Astrocyte (in vitro differentiated cells and primary cell): ENCODE data around the gene GAB1. TPM values are rescaled to one million over a fixed set of nuclear protein-coding genes. Genes with fewer than 3 reads are reported as not detected.
A peak's percentile ranks its signal among the peaks of the same experiment; 100 is the strongest.

ENCODE experiments used
- DNase-seq: peaks from one replicate; pipeline ENCODE4 v3.0.0-alpha.2; 2010; ENCODE audit warnings: low read depth
- FAIRE-seq: peaks from 2 replicates; lab custom pipeline; 2011; peaks lifted over from hg19 to GRCh38; lab: Jason Lieb, UNC
- H2AFZ ChIP-seq: 2 replicates; pipeline ENCODE4 v1.6.0; 2012; ENCODE audit warnings: low read depth, low read length, inconsistent platforms
- H3K27ac ChIP-seq: 2 replicates; pipeline ENCODE4 v1.5.1; 2011; ENCODE audit warnings: low read depth, low read length, inconsistent platforms
- H3K27me3 ChIP-seq: 2 replicates; pipeline ENCODE4 v1.6.0; 2011; ENCODE audit warnings: low read length, inconsistent platforms; ENCODE audit not compliant: insufficient read depth
- H3K36me3 ChIP-seq: 2 replicates; pipeline ENCODE4 v1.5.1; 2011; ENCODE audit warnings: low read length, inconsistent platforms; ENCODE audit not compliant: insufficient read depth
- H3K4me1 ChIP-seq: 2 replicates; pipeline ENCODE4 v1.5.1; 2011; ENCODE audit warnings: low read length, inconsistent platforms; ENCODE audit not compliant: insufficient read depth
- H3K4me2 ChIP-seq: 2 replicates; pipeline ENCODE4 v1.6.0; 2012; ENCODE audit warnings: low read length, inconsistent platforms
- H3K4me3 ChIP-seq: 2 replicates; pipeline ENCODE4 v1.5.1; 2011; ENCODE audit warnings: low read depth, mild to moderate bottlenecking, low read length, inconsistent platforms; ENCODE audit not compliant: insufficient read depth
- H3K79me2 ChIP-seq: 2 replicates; pipeline ENCODE4 v1.6.0; 2012; ENCODE audit warnings: mild to moderate bottlenecking, low read length, inconsistent platforms; ENCODE audit not compliant: insufficient read depth
- H3K9ac ChIP-seq: 2 replicates; pipeline ENCODE4 v1.6.0; 2012; ENCODE audit warnings: mild to moderate bottlenecking, low read length, inconsistent platforms
- H3K9me3 ChIP-seq: 2 replicates; pipeline ENCODE4 v1.5.1; 2012; ENCODE audit warnings: low read depth, mild to moderate bottlenecking, low read length, inconsistent platforms; ENCODE audit not compliant: insufficient read depth
- H4K20me1 ChIP-seq: 2 replicates; pipeline ENCODE4 v1.6.0; 2012; ENCODE audit warnings: low read length, inconsistent platforms; ENCODE audit not compliant: insufficient read depth
- H3K27ac Mint-ChIP-seq: one replicate; pipeline ENCODE4 v1.8.0; 2021; ENCODE audit warnings: mild to moderate bottlenecking, mixed read lengths; ENCODE audit not compliant: unreplicated experiment
- H3K27me3 Mint-ChIP-seq: one replicate; pipeline ENCODE4 v1.8.0; 2021; ENCODE audit warnings: low read depth, mixed read lengths; ENCODE audit not compliant: unreplicated experiment
- H3K36me3 Mint-ChIP-seq: one replicate; pipeline ENCODE4 v1.8.0; 2021; ENCODE audit warnings: low read depth, mixed read lengths; ENCODE audit not compliant: unreplicated experiment
- H3K4me1 Mint-ChIP-seq: one replicate; pipeline ENCODE4 v1.8.0; 2021; ENCODE audit warnings: low read depth, mixed read lengths; ENCODE audit not compliant: unreplicated experiment
- H3K4me3 Mint-ChIP-seq: one replicate; pipeline ENCODE4 v1.8.0; 2021; ENCODE audit warnings: mild to moderate bottlenecking, moderate library complexity, mixed read lengths; ENCODE audit not compliant: unreplicated experiment
- H3K9me3 Mint-ChIP-seq: one replicate; pipeline ENCODE4 v1.8.0; 2021; ENCODE audit warnings: mild to moderate bottlenecking, mixed read lengths; ENCODE audit not compliant: unreplicated experiment
- CTCF ChIP-seq: IDR thresholded peaks from 2 replicates; pipeline ENCODE4 v1.5.1; 2011; ENCODE audit warnings: low read depth, mild to moderate bottlenecking, inconsistent platforms, low read length, moderate library complexity; ENCODE audit not compliant: insufficient read depth
- EZH2 ChIP-seq: IDR thresholded peaks from 2 replicates; pipeline ENCODE4 v1.6.1; 2012; ENCODE audit warnings: mild to moderate bottlenecking, low read length, inconsistent platforms; ENCODE audit not compliant: insufficient read depth
- total RNA-seq: library from RNA; stranded (reverse); gene quantifications from 2 replicates; pipeline ENCODE4 v1.2.1, GENCODE V29; 2021

The GAB1 gene
- total RNA-seq, 1 donor from 2014 or later = 12.4 TPM

- Mint-ChIP-seq H3K4me1 (no peaks in the 10 kb centered on the region), H3K27ac (no peak overlapping the region), H3K27me3 (no peaks in the 10 kb centered on the region), H3K36me3 (no peaks in the 10 kb centered on the region), H3K9me3 (no peaks in the 10 kb centered on the region), H3K4me3 (no peak overlapping the region)
- Histone ChIP-seq H3K27me3 (no peaks in the 10 kb centered on the region), H3K36me3 (no peaks in the 10 kb centered on the region), H3K9me3 (no peaks in the 10 kb centered on the region), H3K79me2 (no peaks in the 10 kb centered on the region), H3K4me2 (no peak overlapping the region), H3K9ac (no peak overlapping the region), H3K4me1 (no peaks in the 10 kb centered on the region), H3K27ac (no peak overlapping the region), H2AFZ (no peak overlapping the region), H3K4me3 (no peak overlapping the region), H4K20me1 (no peaks in the 10 kb centered on the region)
- FAIRE-seq = no peak
- TF ChIP-seq EZH2 (no peak), CTCF (no peak)
- peak; percentile 52 for DNase-seq
These were observed 42.4 kb upstream of the GAB1 start for GRCh38 chr4:143294310-143294709.

GRCh38 chr4:143294710-143295275, 41.9 kb upstream of the GAB1 start:
- Histone ChIP-seq H3K9ac (no peak overlapping the region), H3K27me3 (no peaks in the 10 kb centered on the region), H3K4me2 (no peak overlapping the region), H3K4me3 (no peak overlapping the region), H4K20me1 (no peaks in the 10 kb centered on the region), H3K79me2 (no peaks in the 10 kb centered on the region), H3K36me3 (no peaks in the 10 kb centered on the region), H3K4me1 (no peaks in the 10 kb centered on the region), H3K9me3 (no peaks in the 10 kb centered on the region), H2AFZ (no peak overlapping the region), H3K27ac (no peak overlapping the region)
- Mint-ChIP-seq H3K4me3 (no peak overlapping the region), H3K27me3 (no peaks in the 10 kb centered on the region), H3K9me3 (no peaks in the 10 kb centered on the region), H3K36me3 (no peaks in the 10 kb centered on the region), H3K27ac (no peak overlapping the region), H3K4me1 (no peaks in the 10 kb centered on the region)
- TF ChIP-seq EZH2 = no peak
- DNase-seq (no peak), FAIRE-seq (no peak)

GRCh38 chr4:143296397-143297067, 40.1 kb upstream of the GAB1 start:
- DNase-seq (no peak), FAIRE-seq (no peak)
- H3K9me3 ChIP-seq = no peaks in the 10 kb centered on the region
- no peaks in the 10 kb centered on the region for H3K4me1 ChIP-seq
- no peaks in the 10 kb centered on the region for H3K27me3 ChIP-seq
- no peak overlapping the region for H3K4me3 Mint-ChIP-seq
- H3K27me3 Mint-ChIP-seq = no peaks in the 10 kb centered on the region
- H3K36me3 ChIP-seq = no peaks in the 10 kb centered on the region
- no peaks in the 10 kb centered on the region for H4K20me1 ChIP-seq
- no peak overlapping the region for H2AFZ ChIP-seq
- no peak overlapping the region for H3K27ac ChIP-seq
- H3K36me3 Mint-ChIP-seq = no peaks in the 10 kb centered on the region
- no peak for TF ChIP-seq CTCF
- TF ChIP-seq EZH2 = no peak
- no peaks in the 10 kb centered on the region for H3K79me2 ChIP-seq
- no peak overlapping the region for H3K4me3 ChIP-seq
- H3K4me1 Mint-ChIP-seq = no peaks in the 10 kb centered on the region
- no peak overlapping the region for H3K27ac Mint-ChIP-seq
- no peak overlapping the region for H3K9ac ChIP-seq
- H3K4me2 ChIP-seq = no peak overlapping the region
- H3K9me3 Mint-ChIP-seq = no peaks in the 10 kb centered on the region
